ENCODE measurements around the gene IP6K2.

The IP6K2 gene

DNA sequence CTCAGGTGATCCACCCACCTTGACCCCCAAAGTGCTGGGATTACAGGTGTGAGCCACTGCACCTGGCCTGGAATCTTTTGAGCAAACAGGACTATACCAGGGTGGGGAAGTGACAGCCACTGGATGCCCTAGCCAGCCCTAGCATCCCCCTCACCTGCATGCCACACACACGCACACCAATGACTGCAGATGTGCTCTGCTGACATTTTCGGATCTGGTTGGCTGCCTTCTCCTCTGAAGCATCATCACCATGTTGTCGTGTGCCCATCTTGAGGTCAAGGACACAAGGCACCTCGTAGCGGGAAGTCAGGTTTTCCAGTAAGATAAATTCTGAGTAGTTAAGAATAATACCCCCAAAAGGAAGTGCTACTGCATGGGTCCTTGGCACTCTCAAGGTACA is 27.6 kb downstream of the IP6K2 start:
- no peak overlapping the region for H3K4me2 ChIP-seq (ENCODE audit: low read length)
- H3K4me1 ChIP-seq (ENCODE audit: control insufficient read depth, low read length) = peaks cover 30% of the 10 kb centered on the region
- peaks cover 65% of the 10 kb centered on the region for H3K36me3 ChIP-seq (ENCODE audit: control insufficient read depth, low read length)
- no peaks in the 10 kb centered on the region for H3K9me3 ChIP-seq (ENCODE audit: control insufficient read depth, insufficient read depth, low read length)
- H3K27ac ChIP-seq (ENCODE audit: low read depth, low read length) = no peak overlapping the region
- H3F3A ChIP-seq (ENCODE audit: control insufficient read depth, insufficient read depth) = peaks cover 11% of the 10 kb centered on the region
- no peak overlapping the region for H3K4me3 ChIP-seq (ENCODE audit: low read length)
- H3K27me3 ChIP-seq (ENCODE audit: control insufficient read depth, low read length) = no peaks in the 10 kb centered on the region
- no peaks in the 10 kb centered on the region for H4K20me1 ChIP-seq (ENCODE audit: control insufficient read depth, insufficient read depth, low read depth, low read length)
- peaks cover 9% of the 10 kb centered on the region for H3K79me2 ChIP-seq (ENCODE audit: control insufficient read depth, low read length)
- no peaks in the 10 kb centered on the region for H3K9me2 ChIP-seq (replicated peaks; ENCODE audit: control insufficient read depth, low read length)
- TF ChIP-seq EZH2phosphoT487 (IDR thresholded peaks at IDR 0.05; ENCODE audit: borderline replicate concordance, low read length) = no peak
- TF ChIP-seq, protein P1, sequence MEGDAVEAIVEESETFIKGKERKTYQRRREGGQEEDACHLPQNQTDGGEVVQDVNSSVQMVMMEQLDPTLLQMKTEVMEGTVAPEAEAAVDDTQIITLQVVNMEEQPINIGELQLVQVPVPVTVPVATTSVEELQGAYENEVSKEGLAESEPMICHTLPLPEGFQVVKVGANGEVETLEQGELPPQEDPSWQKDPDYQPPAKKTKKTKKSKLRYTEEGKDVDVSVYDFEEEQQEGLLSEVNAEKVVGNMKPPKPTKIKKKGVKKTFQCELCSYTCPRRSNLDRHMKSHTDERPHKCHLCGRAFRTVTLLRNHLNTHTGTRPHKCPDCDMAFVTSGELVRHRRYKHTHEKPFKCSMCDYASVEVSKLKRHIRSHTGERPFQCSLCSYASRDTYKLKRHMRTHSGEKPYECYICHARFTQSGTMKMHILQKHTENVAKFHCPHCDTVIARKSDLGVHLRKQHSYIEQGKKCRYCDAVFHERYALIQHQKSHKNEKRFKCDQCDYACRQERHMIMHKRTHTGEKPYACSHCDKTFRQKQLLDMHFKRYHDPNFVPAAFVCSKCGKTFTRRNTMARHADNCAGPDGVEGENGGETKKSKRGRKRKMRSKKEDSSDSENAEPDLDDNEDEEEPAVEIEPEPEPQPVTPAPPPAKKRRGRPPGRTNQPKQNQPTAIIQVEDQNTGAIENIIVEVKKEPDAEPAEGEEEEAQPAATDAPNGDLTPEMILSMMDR (IDR thresholded peaks at IDR 0.05; ENCODE audit: low read depth, low read length, poor library complexity, severe bottlenecking) = no peak

DNA sequence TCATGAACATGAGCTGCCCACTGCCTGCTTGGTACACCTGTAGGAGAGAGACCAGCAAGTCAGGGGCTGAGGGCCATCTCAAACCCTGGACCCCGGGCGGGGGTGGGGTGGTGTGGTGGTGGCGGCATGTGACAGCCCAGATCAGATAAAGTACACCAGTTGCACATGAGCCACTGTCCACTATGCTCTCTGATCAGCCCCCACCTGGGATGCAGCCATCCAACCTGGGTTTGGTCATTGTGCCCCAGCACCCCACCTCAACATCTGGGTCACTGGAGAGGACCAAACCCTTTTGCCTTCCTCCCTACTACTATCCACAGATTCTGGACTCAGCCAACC is 28.3 kb downstream of the IP6K2 start:
- no peaks in the 10 kb centered on the region for H4K20me1 ChIP-seq (ENCODE audit: control insufficient read depth, insufficient read depth, low read depth, low read length)
- no peak overlapping the region for H3K4me3 ChIP-seq (ENCODE audit: low read length)
- H3K36me3 ChIP-seq (ENCODE audit: control insufficient read depth, low read length) = peaks cover 60% of the 10 kb centered on the region
- peaks cover 16% of the 10 kb centered on the region for H3K79me2 ChIP-seq (ENCODE audit: control insufficient read depth, low read length)
- H3K4me1 ChIP-seq (ENCODE audit: control insufficient read depth, low read length) = peaks cover 36% of the 10 kb centered on the region
- no peaks in the 10 kb centered on the region for H3K9me3 ChIP-seq (ENCODE audit: control insufficient read depth, insufficient read depth, low read length)
- no peak overlapping the region for H3K27ac ChIP-seq (ENCODE audit: low read depth, low read length)
- no peaks in the 10 kb centered on the region for H3K27me3 ChIP-seq (ENCODE audit: control insufficient read depth, low read length)
- no peak overlapping the region for H3K4me2 ChIP-seq (ENCODE audit: low read length)
- TF ChIP-seq, protein P1 (IDR thresholded peaks at IDR 0.05; ENCODE audit: low read depth, low read length, poor library complexity, severe bottlenecking) = no peak
- TF ChIP-seq EZH2phosphoT487 (IDR thresholded peaks at IDR 0.05; ENCODE audit: borderline replicate concordance, low read length) = no peak
- peaks cover 11% of the 10 kb centered on the region for H3F3A ChIP-seq (ENCODE audit: control insufficient read depth, insufficient read depth)
- H3K9me2 ChIP-seq (replicated peaks; ENCODE audit: control insufficient read depth, low read length) = no peaks in the 10 kb centered on the region

DNA sequence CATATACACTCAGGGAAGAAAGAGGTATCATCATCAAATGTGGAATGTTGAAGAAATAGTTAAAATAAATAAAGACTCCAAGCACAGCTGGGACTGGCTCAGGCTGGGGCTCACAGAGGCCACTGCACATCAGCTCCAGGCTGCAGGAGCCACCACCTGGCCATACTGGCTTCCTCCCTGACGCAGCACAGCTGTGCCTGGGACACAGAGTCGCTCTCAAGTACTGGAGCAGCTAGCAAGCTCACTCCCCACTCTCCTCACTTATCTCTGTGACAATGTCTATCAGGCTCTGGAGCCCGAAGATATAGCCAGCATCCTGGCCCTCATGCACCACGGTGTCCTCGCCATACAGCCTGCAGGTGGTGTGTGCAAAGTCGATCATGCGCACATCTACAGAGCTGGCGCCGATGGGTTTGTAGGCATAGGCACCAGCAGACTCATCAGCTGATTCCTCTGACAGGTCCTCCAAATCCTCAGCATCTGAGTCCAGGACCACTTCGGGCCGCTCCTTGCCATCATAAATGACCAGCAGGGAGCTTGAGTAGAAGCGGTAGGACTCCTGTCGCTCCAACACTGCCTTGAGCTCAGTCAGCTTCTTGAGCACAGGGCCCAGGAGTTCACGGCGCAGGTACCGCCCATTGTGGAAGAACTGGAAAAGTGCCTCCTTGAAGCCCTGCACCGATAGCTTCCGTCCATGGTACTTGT is 28.8 kb downstream of the IP6K2 start:
- Histone ChIP-seq H3K4me1 (ENCODE audit: control insufficient read depth, low read length) (peaks cover 38% of the 10 kb centered on the region), H3F3A (ENCODE audit: control insufficient read depth, insufficient read depth) (peaks cover 11% of the 10 kb centered on the region), H3K27me3 (ENCODE audit: control insufficient read depth, low read length) (no peaks in the 10 kb centered on the region), H3K4me3 (ENCODE audit: low read length) (no peak overlapping the region), H3K36me3 (ENCODE audit: control insufficient read depth, low read length) (peaks cover 59% of the 10 kb centered on the region), H3K9me3 (ENCODE audit: control insufficient read depth, insufficient read depth, low read length) (no peaks in the 10 kb centered on the region), H3K27ac (ENCODE audit: low read depth, low read length) (no peak overlapping the region), H4K20me1 (ENCODE audit: control insufficient read depth, insufficient read depth, low read depth, low read length) (no peaks in the 10 kb centered on the region), H3K79me2 (ENCODE audit: control insufficient read depth, low read length) (peaks cover 21% of the 10 kb centered on the region), H3K9me2 (replicated peaks; ENCODE audit: control insufficient read depth, low read length) (no peaks in the 10 kb centered on the region), H3K4me2 (ENCODE audit: low read length) (no peak overlapping the region)
- TF ChIP-seq EZH2phosphoT487 (IDR thresholded peaks at IDR 0.05; ENCODE audit: borderline replicate concordance, low read length) = no peak
- TF ChIP-seq, protein P1 (IDR thresholded peaks at IDR 0.05; ENCODE audit: low read depth, low read length, poor library complexity, severe bottlenecking) = no peak
